ENCODE measurements around the gene P4HA1.
"Not testable (repeated sequence)": the region's sequence is repeated elsewhere in the genome, so short reads cannot be mapped to it uniquely, and the experiment has no call there.

The P4HA1 gene

GRCh38 chr10:73110345-73110849, 13.7 kb upstream of the P4HA1 start, which contains the start of gene NUDT13:
Gene NUDT13 (plus strand): TSS chr10:73110455. CDS start chr10:73114366, 3,911 bp downstream.
- TF ChIP-seq POLR2A (IDR thresholded peaks at IDR 0.05; ENCODE audit: low read depth, low read length), result peak; percentile 39; the same call in 1 of the 2 replicates
- peak; percentile 69 for DNase-seq (ENCODE audit: insufficient read length, low spot score)
- peak; percentile 100 for FAIRE-seq

- not testable (repeated sequence) for FAIRE-seq
Observed at GRCh38 chr10:73109248-73109652, 12.6 kb upstream of the P4HA1 start.

GRCh38 chr10:73106301-73106700, 9.6 kb upstream of the P4HA1 start:
- no peak for TF ChIP-seq POLR2A (IDR thresholded peaks at IDR 0.05; ENCODE audit: low read depth, low read length)
- FAIRE-seq (no peak), DNase-seq (ENCODE audit: insufficient read length, low spot score) (no peak)

More at GRCh38 chr10:73109248-73109652, 12.6 kb upstream of the P4HA1 start:
- not testable (repeated sequence) for DNase-seq (ENCODE audit: insufficient read length, low spot score)

- no peak for TF ChIP-seq POLR2A (IDR thresholded peaks at IDR 0.05; ENCODE audit: low read depth, low read length)
- DNase-seq (ENCODE audit: insufficient read length, low spot score) (no peak), FAIRE-seq (no peak)
Observed at GRCh38 chr10:73099141-73099540, 2.5 kb upstream of the P4HA1 start.

- FAIRE-seq (no peak), DNase-seq (ENCODE audit: insufficient read length, low spot score) (no peak)
- TF ChIP-seq POLR2A (IDR thresholded peaks at IDR 0.05; ENCODE audit: low read depth, low read length), result no peak
Observed at GRCh38 chr10:73097305-73097670, 622 bp upstream of the P4HA1 start.

- DNase-seq (ENCODE audit: insufficient read length, low spot score), result peak; percentile 53
- peak; percentile 54 for TF ChIP-seq POLR2A (IDR thresholded peaks at IDR 0.05; ENCODE audit: low read depth, low read length)
- FAIRE-seq, result no peak
Observed at GRCh38 chr10:73096041-73096448, 621 bp downstream of the P4HA1 start.

GRCh38 chr10:73095481-73096021, 1.1 kb downstream of the P4HA1 start:
- TF ChIP-seq POLR2A (IDR thresholded peaks at IDR 0.05; ENCODE audit: low read depth, low read length), result 0 out of 2 replicates have a peak, but pooled peaks have one; percentile 18
- no peak for DNase-seq (ENCODE audit: insufficient read length, low spot score)
- peak; percentile 89 for FAIRE-seq

- TF ChIP-seq POLR2A (IDR thresholded peaks at IDR 0.05; ENCODE audit: low read depth, low read length), result no peak
- FAIRE-seq (no peak), DNase-seq (ENCODE audit: insufficient read length, low spot score) (no peak)
Observed at GRCh38 chr10:73094986-73095480, 1.6 kb downstream of the P4HA1 start.

- DNase-seq (ENCODE audit: insufficient read length, low spot score), result no peak
- FAIRE-seq, result peak; percentile 78
- TF ChIP-seq POLR2A (IDR thresholded peaks at IDR 0.05; ENCODE audit: low read depth, low read length), result no peak
Observed at GRCh38 chr10:73093922-73094850, 2.5 kb downstream of the P4HA1 start.

GRCh38 chr10:73092830-73093229, 3.8 kb downstream of the P4HA1 start:
- TF ChIP-seq POLR2A (IDR thresholded peaks at IDR 0.05; ENCODE audit: low read depth, low read length), result no peak
- no peak for DNase-seq (ENCODE audit: insufficient read length, low spot score)
- no peak for FAIRE-seq

- DNase-seq (ENCODE audit: insufficient read length, low spot score) (no peak), FAIRE-seq (peak; percentile 20)
- no peak for TF ChIP-seq POLR2A (IDR thresholded peaks at IDR 0.05; ENCODE audit: low read depth, low read length)
Observed at GRCh38 chr10:73088304-73088703, 8.4 kb downstream of the P4HA1 start.

- DNase-seq (ENCODE audit: insufficient read length, low spot score), result no peak
- no peak for FAIRE-seq
Observed at GRCh38 chr10:73086816-73087215, 9.8 kb downstream of the P4HA1 start.

GRCh38 chr10:73084209-73084608, 12.5 kb downstream of the P4HA1 start:
- DNase-seq (ENCODE audit: insufficient read length, low spot score), result no peak
- no peak for FAIRE-seq
- TF ChIP-seq POLR2A (IDR thresholded peaks at IDR 0.05; ENCODE audit: low read depth, low read length), result no peak

More at GRCh38 chr10:73086816-73087215, 9.8 kb downstream of the P4HA1 start:
- TF ChIP-seq POLR2A (IDR thresholded peaks at IDR 0.05; ENCODE audit: low read depth, low read length), result no peak

GRCh38 chr10:73083221-73083620, 13.4 kb downstream of the P4HA1 start:
- DNase-seq (ENCODE audit: insufficient read length, low spot score) (no peak), FAIRE-seq (peak; percentile 89)
- TF ChIP-seq POLR2A (IDR thresholded peaks at IDR 0.05; ENCODE audit: low read depth, low read length), result no peak

All from H54 (cell line).